ENCODE data around the gene CDCA3.

DNA sequence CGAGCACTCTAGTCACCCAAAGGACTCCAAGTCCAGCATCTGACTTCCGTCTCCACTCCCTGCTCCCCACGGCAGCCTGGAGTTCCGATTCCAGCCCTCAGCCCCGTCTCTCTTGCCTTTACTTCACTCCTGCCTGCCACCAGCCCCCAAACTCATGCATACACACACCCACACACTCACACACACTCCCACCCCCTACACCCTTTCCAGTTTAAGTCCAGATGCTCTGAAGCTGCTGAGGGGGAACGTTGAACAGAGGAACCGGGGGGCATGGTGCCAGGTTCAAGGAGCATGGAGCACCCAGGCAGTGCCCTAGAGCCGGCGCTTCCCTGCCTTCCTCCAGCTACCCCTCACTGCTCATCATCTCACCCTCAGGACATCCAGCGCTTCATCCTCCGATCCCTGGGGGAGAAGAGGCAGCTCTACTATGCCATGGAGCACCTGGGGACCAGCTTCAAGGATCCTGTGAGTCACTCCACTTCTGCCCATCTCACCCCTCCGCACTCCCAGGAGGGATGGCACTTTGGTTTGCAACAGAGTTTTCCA lies 19.6 kb downstream of the CDCA3 start:
- TF ChIP-seq, protein P1, sequence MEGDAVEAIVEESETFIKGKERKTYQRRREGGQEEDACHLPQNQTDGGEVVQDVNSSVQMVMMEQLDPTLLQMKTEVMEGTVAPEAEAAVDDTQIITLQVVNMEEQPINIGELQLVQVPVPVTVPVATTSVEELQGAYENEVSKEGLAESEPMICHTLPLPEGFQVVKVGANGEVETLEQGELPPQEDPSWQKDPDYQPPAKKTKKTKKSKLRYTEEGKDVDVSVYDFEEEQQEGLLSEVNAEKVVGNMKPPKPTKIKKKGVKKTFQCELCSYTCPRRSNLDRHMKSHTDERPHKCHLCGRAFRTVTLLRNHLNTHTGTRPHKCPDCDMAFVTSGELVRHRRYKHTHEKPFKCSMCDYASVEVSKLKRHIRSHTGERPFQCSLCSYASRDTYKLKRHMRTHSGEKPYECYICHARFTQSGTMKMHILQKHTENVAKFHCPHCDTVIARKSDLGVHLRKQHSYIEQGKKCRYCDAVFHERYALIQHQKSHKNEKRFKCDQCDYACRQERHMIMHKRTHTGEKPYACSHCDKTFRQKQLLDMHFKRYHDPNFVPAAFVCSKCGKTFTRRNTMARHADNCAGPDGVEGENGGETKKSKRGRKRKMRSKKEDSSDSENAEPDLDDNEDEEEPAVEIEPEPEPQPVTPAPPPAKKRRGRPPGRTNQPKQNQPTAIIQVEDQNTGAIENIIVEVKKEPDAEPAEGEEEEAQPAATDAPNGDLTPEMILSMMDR (CRISPR knock-in tag; IDR thresholded peaks at IDR 0.05): no peak
- TF ChIP-seq CENPT (CRISPR knock-in tag; IDR thresholded peaks at IDR 0.05; ENCODE audit: low read depth) (no peak), ZNF510 (CRISPR knock-in tag; IDR thresholded peaks at IDR 0.05; ENCODE audit: low read depth) (no peak), EZH2 (conservative IDR thresholded peaks at IDR 0.05; ENCODE audit: low read depth, low read length) (no peak), TAF15 (IDR thresholded peaks at IDR 0.05; ENCODE audit: low read depth, low read length, poor library complexity, severe bottlenecking) (no peak), FIP1L1 (IDR thresholded peaks at IDR 0.05; ENCODE audit: borderline replicate concordance, insufficient read depth, low read depth, low read length) (no peak), TCF12 (IDR thresholded peaks at IDR 0.05) (no peak), TCF12 (CRISPR knock-in tag; IDR thresholded peaks at IDR 0.05) (no peak)
- TF ChIP-seq, protein P2, sequence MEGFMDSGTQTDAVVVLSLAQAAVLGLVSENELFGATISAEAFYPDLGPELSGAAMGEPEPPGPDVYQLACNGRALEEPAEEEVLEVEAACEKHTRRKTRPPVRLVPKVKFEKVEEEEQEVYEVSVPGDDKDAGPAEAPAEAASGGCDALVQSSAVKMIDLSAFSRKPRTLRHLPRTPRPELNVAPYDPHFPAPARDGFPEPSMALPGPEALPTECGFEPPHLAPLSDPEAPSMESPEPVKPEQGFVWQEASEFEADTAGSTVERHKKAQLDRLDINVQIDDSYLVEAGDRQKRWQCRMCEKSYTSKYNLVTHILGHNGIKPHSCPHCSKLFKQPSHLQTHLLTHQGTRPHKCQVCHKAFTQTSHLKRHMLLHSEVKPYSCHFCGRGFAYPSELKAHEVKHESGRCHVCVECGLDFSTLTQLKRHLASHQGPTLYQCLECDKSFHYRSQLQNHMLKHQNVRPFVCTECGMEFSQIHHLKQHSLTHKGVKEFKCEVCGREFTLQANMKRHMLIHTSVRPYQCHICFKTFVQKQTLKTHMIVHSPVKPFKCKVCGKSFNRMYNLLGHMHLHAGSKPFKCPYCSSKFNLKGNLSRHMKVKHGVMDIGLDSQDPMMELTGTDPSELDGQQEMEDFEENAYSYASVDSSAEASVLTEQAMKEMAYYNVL (CRISPR knock-in tag; IDR thresholded peaks at IDR 0.05; ENCODE audit: borderline replicate concordance): no peak
- TF ChIP-seq, protein P3, sequence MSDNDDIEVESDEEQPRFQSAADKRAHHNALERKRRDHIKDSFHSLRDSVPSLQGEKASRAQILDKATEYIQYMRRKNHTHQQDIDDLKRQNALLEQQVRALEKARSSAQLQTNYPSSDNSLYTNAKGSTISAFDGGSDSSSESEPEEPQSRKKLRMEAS (IDR thresholded peaks at IDR 0.05): no peak

All from HepG2 (cell line).